GM12891 (cell line): ENCODE measurements around the gene PTGER1.

Experiments
- POLR2A ChIP-seq: IDR thresholded peaks from 2 replicates; pipeline ENCODE4 v1.6.1; 2011; ENCODE audit warnings: low read depth, low read length, control low read depth
- POLR2AphosphoS5 ChIP-seq: IDR thresholded peaks from 2 replicates; pipeline ENCODE4 v1.6.1; 2011; ENCODE audit warnings: low read depth, low read length, control low read depth
- SPI1 ChIP-seq: IDR thresholded peaks from 2 replicates; pipeline ENCODE4 v1.6.1; 2011; ENCODE audit warnings: low read depth, low read length, control low read depth

GRCh38 chr19:14510311-14511228, 35.4 kb upstream of the PTGER1 start:
- no peak for TF ChIP-seq SPI1
- TF ChIP-seq POLR2AphosphoS5 = no peak
- no peak for TF ChIP-seq POLR2A
